Osteoblast (primary cell): ENCODE results near the gene ZDHHC16. TPM values are rescaled to one million over a fixed set of nuclear protein-coding genes. Genes with fewer than 3 reads are reported as not detected.
A peak's percentile ranks its signal among the peaks of the same experiment; 100 is the strongest.

Experiments
- DNase-seq: peaks from one replicate; pipeline ENCODE4 v3.0.0; 2011; ENCODE audit warnings: low spot score, mixed read lengths; ENCODE audit not compliant: insufficient read length; ENCODE audit errors: missing footprints
- H2AFZ ChIP-seq: 2 replicates; pipeline ENCODE4 v1.6.0; 2011; ENCODE audit warnings: mild to moderate bottlenecking, low read length
- H3K27ac ChIP-seq: 2 replicates; pipeline ENCODE4 v1.5.1; 2011; ENCODE audit warnings: mild to moderate bottlenecking, low read depth, low read length, moderate library complexity
- H3K27me3 ChIP-seq: 2 replicates; pipeline ENCODE4 v1.6.0; 2012; ENCODE audit warnings: mild to moderate bottlenecking, control low read depth, inconsistent platforms, low read length, moderate library complexity; ENCODE audit not compliant: insufficient read depth
- H3K36me3 ChIP-seq: 2 replicates; pipeline ENCODE4 v1.5.1; 2011; ENCODE audit warnings: mild to moderate bottlenecking, low read length, control low read depth, moderate library complexity; ENCODE audit not compliant: insufficient read depth
- H3K4me1 ChIP-seq: 2 replicates; pipeline ENCODE4 v1.5.1; 2011; ENCODE audit warnings: mild to moderate bottlenecking, low read length, control low read depth, moderate library complexity; ENCODE audit not compliant: insufficient read depth
- H3K4me2 ChIP-seq: 2 replicates; pipeline ENCODE4 v1.6.0; 2011; ENCODE audit warnings: mild to moderate bottlenecking, low read length; ENCODE audit not compliant: insufficient read depth
- H3K4me3 ChIP-seq: fragments of 200-600 bp; sonication (generic); 3 replicates; pipeline ENCODE4 v1.5.1; 2012; ENCODE audit warnings: mild to moderate bottlenecking, low read length, inconsistent platforms; ENCODE audit not compliant: insufficient read depth
- H3K79me2 ChIP-seq: 2 replicates; pipeline ENCODE4 v1.6.0; 2012; ENCODE audit warnings: mild to moderate bottlenecking, low read length, control low read depth, inconsistent platforms; ENCODE audit not compliant: insufficient read depth
- H3K9me3 ChIP-seq: 2 replicates; pipeline ENCODE4 v1.5.1; 2011; ENCODE audit warnings: low read depth, low read length, control low read depth
- H4K20me1 ChIP-seq: 2 replicates; pipeline ENCODE4 v1.6.0; 2012; ENCODE audit warnings: mild to moderate bottlenecking, low read length, control low read depth; ENCODE audit not compliant: insufficient read depth
- total RNA-seq: library from RNA; depleted of rRNA; stranded (reverse); fragments of >200 nt; gene quantifications from 2 replicates; pipeline ENCODE4 v1.2.3, GENCODE V29; 2012
- TF ChIP-seq, protein P1 (sequence below): IDR thresholded peaks from 2 replicates; pipeline ENCODE4 v1.5.1; 2011; ENCODE audit warnings: mild to moderate bottlenecking, low read depth, low read length, moderate library complexity; ENCODE audit errors: extremely low read depth

ZDHHC16 gene
- total RNA-seq, 1 donor: 39.8 TPM

DNA sequence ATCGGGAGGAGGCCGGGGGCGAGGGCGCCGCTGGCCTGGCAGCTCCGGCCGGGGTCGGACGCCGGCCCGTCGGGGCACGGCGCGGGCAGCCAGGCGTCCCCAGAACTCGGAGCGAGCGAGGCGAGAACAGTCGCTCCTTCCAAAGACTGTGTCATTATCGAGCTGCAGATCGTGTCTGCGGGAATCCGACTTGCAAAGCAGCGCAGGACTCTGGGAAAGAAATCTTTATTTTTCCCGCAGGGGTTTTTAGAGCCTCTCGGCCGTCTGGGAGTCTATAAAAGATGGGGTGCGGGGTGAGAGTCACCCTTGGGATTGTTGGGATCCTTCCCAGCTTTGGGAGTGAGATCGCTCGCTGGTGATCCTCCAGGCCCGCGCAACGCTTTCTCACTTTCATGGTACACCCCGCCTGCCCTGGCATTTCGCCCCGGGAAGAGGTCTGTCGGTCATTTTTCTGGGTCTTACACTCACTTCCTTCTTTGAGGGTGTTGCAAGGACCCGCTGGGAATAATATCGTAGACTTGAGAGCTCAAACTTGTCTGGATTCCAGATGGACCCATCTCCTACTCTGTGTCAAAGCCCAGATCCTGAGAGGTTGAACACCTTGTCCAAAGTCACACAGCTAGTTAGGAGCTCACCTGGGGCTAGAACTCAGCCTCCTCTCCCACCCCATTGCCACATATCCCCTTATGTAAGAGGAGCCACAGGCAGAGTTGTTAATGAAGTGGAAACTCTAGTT is 53.8 kb downstream of the ZDHHC16 start:
- TF ChIP-seq, protein P1, sequence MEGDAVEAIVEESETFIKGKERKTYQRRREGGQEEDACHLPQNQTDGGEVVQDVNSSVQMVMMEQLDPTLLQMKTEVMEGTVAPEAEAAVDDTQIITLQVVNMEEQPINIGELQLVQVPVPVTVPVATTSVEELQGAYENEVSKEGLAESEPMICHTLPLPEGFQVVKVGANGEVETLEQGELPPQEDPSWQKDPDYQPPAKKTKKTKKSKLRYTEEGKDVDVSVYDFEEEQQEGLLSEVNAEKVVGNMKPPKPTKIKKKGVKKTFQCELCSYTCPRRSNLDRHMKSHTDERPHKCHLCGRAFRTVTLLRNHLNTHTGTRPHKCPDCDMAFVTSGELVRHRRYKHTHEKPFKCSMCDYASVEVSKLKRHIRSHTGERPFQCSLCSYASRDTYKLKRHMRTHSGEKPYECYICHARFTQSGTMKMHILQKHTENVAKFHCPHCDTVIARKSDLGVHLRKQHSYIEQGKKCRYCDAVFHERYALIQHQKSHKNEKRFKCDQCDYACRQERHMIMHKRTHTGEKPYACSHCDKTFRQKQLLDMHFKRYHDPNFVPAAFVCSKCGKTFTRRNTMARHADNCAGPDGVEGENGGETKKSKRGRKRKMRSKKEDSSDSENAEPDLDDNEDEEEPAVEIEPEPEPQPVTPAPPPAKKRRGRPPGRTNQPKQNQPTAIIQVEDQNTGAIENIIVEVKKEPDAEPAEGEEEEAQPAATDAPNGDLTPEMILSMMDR: no peak
- DNase-seq: peak; percentile 87
- H3K27ac ChIP-seq: peak overlapping the region; percentile 49
- peaks cover 24% of the 10 kb centered on the region for H3K4me1 ChIP-seq
- peak overlapping the region; percentile 82 for H2AFZ ChIP-seq
- no peaks in the 10 kb centered on the region for H3K9me3 ChIP-seq
- peaks cover 3% of the 10 kb centered on the region for H3K36me3 ChIP-seq
- peak overlapping the region; percentile 99 for H3K4me3 ChIP-seq
- peaks cover 85% of the 10 kb centered on the region for H3K79me2 ChIP-seq
- peak overlapping the region; percentile 83 for H3K4me2 ChIP-seq
- no peaks in the 10 kb centered on the region for H3K27me3 ChIP-seq
- peaks cover 53% of the 10 kb centered on the region for H4K20me1 ChIP-seq

DNA sequence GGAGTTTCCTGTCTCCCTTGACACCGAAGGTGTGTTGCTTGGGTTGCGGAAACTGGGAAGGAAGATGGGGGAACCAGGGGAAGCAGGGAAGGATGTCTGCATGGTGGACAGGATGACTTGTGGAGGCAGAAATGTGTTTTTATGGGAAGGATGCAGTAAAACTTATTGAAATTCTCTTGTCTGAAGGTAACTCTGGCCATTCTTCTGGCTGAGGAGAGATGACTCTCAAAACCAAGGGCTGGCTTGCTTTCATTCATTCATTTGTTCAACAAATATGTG is 54.3 kb downstream of the ZDHHC16 start:
- Histone ChIP-seq H2AFZ (no peak overlapping the region), H3K27ac (peak overlapping the region; percentile 49), H3K36me3 (peaks cover 3% of the 10 kb centered on the region), H3K4me2 (peak overlapping the region; percentile 83), H3K4me3 (peak overlapping the region; percentile 99), H3K4me1 (peaks cover 20% of the 10 kb centered on the region), H3K27me3 (no peaks in the 10 kb centered on the region), H4K20me1 (peaks cover 51% of the 10 kb centered on the region), H3K79me2 (peaks cover 85% of the 10 kb centered on the region), H3K9me3 (no peaks in the 10 kb centered on the region)
- TF ChIP-seq, protein P1: no peak
- no peak for DNase-seq

DNA sequence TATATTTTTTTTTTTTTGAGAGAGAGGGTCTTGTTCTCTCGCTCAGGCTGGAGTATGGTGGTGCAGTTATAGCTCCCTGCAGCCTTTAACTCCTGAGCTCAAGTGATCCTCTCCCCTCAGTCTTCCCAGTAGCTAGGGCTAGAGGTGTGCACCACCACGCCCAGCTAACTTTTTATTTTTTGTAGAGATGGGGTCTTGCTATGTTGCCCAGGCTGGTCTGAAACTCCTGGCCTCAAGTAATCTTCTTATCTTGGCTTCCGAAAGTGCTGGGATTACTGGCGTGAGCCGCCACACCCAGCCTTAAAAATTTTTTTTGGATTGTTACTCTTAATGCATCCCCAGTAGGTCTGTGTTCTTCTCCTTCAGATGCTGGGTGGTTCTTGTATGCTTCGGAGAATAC is 56.9 kb downstream of the ZDHHC16 start:
- peaks cover 81% of the 10 kb centered on the region for H3K79me2 ChIP-seq

DNA sequence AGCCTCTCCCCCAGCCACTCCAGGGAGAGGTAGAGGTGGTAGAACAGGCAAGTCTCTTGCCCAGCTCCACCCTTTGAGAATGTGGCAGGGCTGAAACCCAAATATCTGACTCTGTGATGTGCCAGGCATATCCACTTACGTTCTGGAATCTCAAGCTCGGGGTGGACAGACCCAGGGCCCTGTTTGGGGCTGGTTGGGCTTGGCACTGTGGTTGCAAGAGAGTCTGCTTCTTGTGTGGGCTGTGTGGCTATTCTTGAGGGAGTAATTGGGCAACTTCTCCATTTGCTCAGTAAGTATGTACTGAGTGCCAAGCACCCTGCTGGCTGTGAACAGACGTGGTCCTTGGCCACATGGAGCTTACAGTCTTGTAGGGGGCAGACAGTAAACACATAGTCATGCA is 57.4 kb downstream of the ZDHHC16 start:
- peaks cover 14% of the 10 kb centered on the region for H3K4me1 ChIP-seq
- TF ChIP-seq, protein P1: no peak
- no peak overlapping the region for H3K4me2 ChIP-seq
- no peak for DNase-seq
- no peaks in the 10 kb centered on the region for H3K9me3 ChIP-seq
- peaks cover 72% of the 10 kb centered on the region for H4K20me1 ChIP-seq
- no peak overlapping the region for H2AFZ ChIP-seq
- H3K36me3 ChIP-seq: peaks cover 3% of the 10 kb centered on the region
- H3K27me3 ChIP-seq: no peaks in the 10 kb centered on the region
- H3K79me2 ChIP-seq: peaks cover 83% of the 10 kb centered on the region
- H3K27ac ChIP-seq: no peak overlapping the region
- H3K4me3 ChIP-seq: no peak overlapping the region

More for the DNA sequence above, 56.9 kb downstream of the ZDHHC16 start:
- Histone ChIP-seq H4K20me1 (peaks cover 68% of the 10 kb centered on the region), H3K4me1 (peaks cover 9% of the 10 kb centered on the region), H2AFZ (no peak overlapping the region), H3K9me3 (no peaks in the 10 kb centered on the region), H3K27me3 (no peaks in the 10 kb centered on the region), H3K27ac (no peak overlapping the region), H3K36me3 (peaks cover 3% of the 10 kb centered on the region), H3K4me2 (no peak overlapping the region), H3K4me3 (no peak overlapping the region)
- DNase-seq: no peak
- TF ChIP-seq, protein P1: no peak
